Subcutaneous abdominal adipose tissue (tissue), 5 donors: ENCODE data around the gene JAK2.

Source experiments
- H3K27ac ChIP-seq: one replicate; pipeline ENCODE4 v1.7.0; 2013; ENCODE audit warnings: low read depth, mild to moderate bottlenecking, inconsistent platforms, low read length, moderate library complexity
- H3K27me3 ChIP-seq, 5 donors: one replicate each; pipeline ENCODE4 v1.7.0; 2013; ENCODE audit warnings: low read length in 5 of 5, inconsistent platforms in 1 of 5; ENCODE audit not compliant: control insufficient read depth in 5 of 5, insufficient read depth in 4 of 5
- H3K36me3 ChIP-seq, 5 donors: one replicate each; pipeline ENCODE4 v1.7.0; 2013; ENCODE audit warnings: low read length in 5 of 5; ENCODE audit not compliant: control insufficient read depth in 5 of 5, insufficient read depth in 5 of 5
- H3K4me1 ChIP-seq, 5 donors: one replicate each; pipeline ENCODE4 v1.7.0; 2013; ENCODE audit warnings: low read length in 5 of 5, mild to moderate bottlenecking in 3 of 5, moderate library complexity in 1 of 5; ENCODE audit not compliant: control insufficient read depth in 5 of 5, insufficient read depth in 5 of 5
- H3K4me3 ChIP-seq, 5 donors: one replicate each; pipeline ENCODE4 v1.7.0; 2013; ENCODE audit warnings: low read length in 5 of 5, low read depth in 1 of 5
- H3K9ac ChIP-seq, 5 donors: one replicate each; pipeline ENCODE4 v1.7.0; 2013; ENCODE audit warnings: low read length in 5 of 5, mild to moderate bottlenecking in 4 of 5, moderate library complexity in 3 of 5
- H3K9me3 ChIP-seq, 5 donors: one replicate each; pipeline ENCODE4 v1.7.0; 2013; ENCODE audit warnings: low read length in 5 of 5; ENCODE audit not compliant: control insufficient read depth in 5 of 5
- donor health status: healthy.
- donor health status: healthy.
- donor health status: healthy.
- donor health status: healthy.
- donor health status: healthy.

JAK2 gene

GRCh38 chr9:4955836-4956235 lies 29.2 kb upstream of the JAK2 start:
- Histone ChIP-seq H3K27ac (no peak overlapping the region), H3K9me3 (no peaks in the 10 kb centered on the region), H3K27me3 (no peaks in the 10 kb centered on the region), H3K36me3 (no peaks in the 10 kb centered on the region), H3K9ac (no peak overlapping the region), H3K4me3 (no peak overlapping the region), H3K4me1 (no peaks in the 10 kb centered on the region)

DNA sequence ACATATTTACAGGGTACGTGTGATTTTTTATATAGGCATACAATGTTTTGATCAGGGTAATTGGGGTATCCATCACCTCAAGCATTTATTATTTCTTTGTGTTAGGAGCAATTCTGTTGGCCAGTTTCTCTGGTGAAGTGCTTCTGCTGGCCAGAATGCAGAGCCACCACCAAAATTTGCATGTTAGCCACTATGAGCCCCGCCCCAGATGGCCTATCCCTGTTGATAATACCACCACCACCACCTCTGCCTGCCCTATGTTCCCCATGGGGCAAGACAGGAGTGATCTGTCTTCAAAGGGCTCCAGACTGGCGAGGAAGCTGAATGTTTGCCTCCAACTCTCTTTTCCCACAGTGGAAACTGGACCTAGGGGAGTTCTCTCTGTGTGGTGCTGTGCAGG lies 26.0 kb upstream of the JAK2 start:
- Histone ChIP-seq H3K9ac (no peak overlapping the region), H3K27me3 (no peaks in the 10 kb centered on the region), H3K4me1 (no peaks in the 10 kb centered on the region), H3K27ac (no peak overlapping the region), H3K4me3 (no peak overlapping the region), H3K36me3 (no peaks in the 10 kb centered on the region), H3K9me3 (peaks cover 0 to 2% (median 0%) of the 10 kb centered on the region in 5 donors)

- Histone ChIP-seq H3K4me1 (no peaks in the 10 kb centered on the region), H3K36me3 (no peaks in the 10 kb centered on the region), H3K4me3 (no peak overlapping the region), H3K27ac (no peak overlapping the region), H3K27me3 (no peaks in the 10 kb centered on the region), H3K9ac (no peak overlapping the region), H3K9me3 (peaks cover 0 to 2% (median 0%) of the 10 kb centered on the region in 5 donors)
These were observed 23.0 kb upstream of the JAK2 start for GRCh38 chr9:4962085-4962484.

GRCh38 chr9:4964540-4964939 lies 20.5 kb upstream of the JAK2 start:
- Histone ChIP-seq H3K36me3 (no peaks in the 10 kb centered on the region), H3K9ac (no peak overlapping the region), H3K27ac (no peak overlapping the region), H3K27me3 (no peaks in the 10 kb centered on the region), H3K4me3 (no peak overlapping the region), H3K4me1 (peaks cover 0 to 7% (median 3%) of the 10 kb centered on the region in 5 donors), H3K9me3 (peaks cover 0 to 2% (median 0%) of the 10 kb centered on the region in 5 donors)

GRCh38 chr9:4965174-4965821 lies 19.8 kb upstream of the JAK2 start:
- no peaks in the 10 kb centered on the region for H3K36me3 ChIP-seq
- H3K9me3 ChIP-seq: peaks cover 0 to 2% (median 0%) of the 10 kb centered on the region in 5 donors
- H3K27ac ChIP-seq: no peak overlapping the region
- no peak overlapping the region for H3K4me3 ChIP-seq
- peaks cover 0 to 7% (median 3%) of the 10 kb centered on the region in 5 donors for H3K4me1 ChIP-seq
- H3K9ac ChIP-seq: no peak overlapping the region
- H3K27me3 ChIP-seq: no peaks in the 10 kb centered on the region

DNA sequence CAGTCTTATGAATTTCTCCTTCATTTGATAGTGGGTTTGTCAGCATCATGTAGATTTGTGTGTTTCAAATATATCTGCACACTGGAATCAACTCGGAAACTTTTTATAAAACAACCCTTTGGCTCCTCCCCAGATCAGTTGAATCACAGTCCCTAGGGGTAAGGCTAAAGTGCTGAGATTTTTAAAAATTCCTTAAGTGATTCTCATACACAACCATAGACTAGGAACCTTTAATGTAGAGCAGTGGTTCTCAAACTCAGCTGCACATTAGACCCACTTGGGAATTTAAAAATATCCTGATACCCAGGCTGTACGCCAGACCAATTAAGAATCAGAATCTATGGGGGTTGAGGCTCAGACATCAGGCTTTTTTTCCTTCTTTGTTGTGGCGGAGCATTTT lies 17.5 kb upstream of the JAK2 start:
- H3K27me3 ChIP-seq: no peaks in the 10 kb centered on the region
- H3K4me3 ChIP-seq: no peak overlapping the region
- peaks cover 0 to 7% (median 3%) of the 10 kb centered on the region in 5 donors for H3K4me1 ChIP-seq
- no peaks in the 10 kb centered on the region for H3K36me3 ChIP-seq
- H3K9me3 ChIP-seq: peaks cover 0 to 2% (median 0%) of the 10 kb centered on the region in 5 donors
- no peak overlapping the region for H3K27ac ChIP-seq
- H3K9ac ChIP-seq: no peak overlapping the region

- Histone ChIP-seq H3K9me3 (no peaks in the 10 kb centered on the region), H3K36me3 (no peaks in the 10 kb centered on the region), H3K27me3 (no peaks in the 10 kb centered on the region), H3K9ac (no peak overlapping the region), H3K4me3 (no peak overlapping the region), H3K27ac (no peak overlapping the region), H3K4me1 (peaks cover 0 to 7% (median 3%) of the 10 kb centered on the region in 5 donors)
These were observed 15.9 kb upstream of the JAK2 start for GRCh38 chr9:4969130-4969529.

GRCh38 chr9:4970970-4971641 lies 14.0 kb upstream of the JAK2 start:
- Histone ChIP-seq H3K27ac (no peak overlapping the region), H3K36me3 (no peaks in the 10 kb centered on the region), H3K27me3 (no peaks in the 10 kb centered on the region), H3K4me3 (no peak overlapping the region), H3K9me3 (no peaks in the 10 kb centered on the region), H3K4me1 (peaks cover 0 to 7% (median 3%) of the 10 kb centered on the region in 5 donors), H3K9ac (no peak overlapping the region)

DNA sequence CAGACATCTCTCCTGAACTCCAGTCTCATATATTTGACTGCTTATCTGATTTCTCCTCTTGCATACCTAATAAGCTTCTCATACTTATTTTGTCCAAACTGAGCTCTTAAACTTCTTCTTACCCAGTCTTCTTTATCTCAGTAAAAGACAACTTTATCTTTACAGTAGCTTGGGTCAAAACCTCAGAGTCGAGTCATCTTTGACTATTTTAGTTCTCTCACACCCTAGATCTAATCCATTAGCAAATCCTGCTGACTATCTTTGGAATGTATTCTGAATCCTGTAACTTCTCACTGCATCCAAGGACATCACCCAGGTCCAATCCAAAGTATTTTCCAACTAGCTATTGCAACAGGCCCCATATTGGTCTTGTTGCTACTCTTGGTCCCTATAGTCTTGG lies 11.8 kb upstream of the JAK2 start:
- no peaks in the 10 kb centered on the region for H3K4me1 ChIP-seq
- no peak overlapping the region for H3K4me3 ChIP-seq
- H3K27ac ChIP-seq: no peak overlapping the region
- no peak overlapping the region for H3K9ac ChIP-seq
- H3K36me3 ChIP-seq: no peaks in the 10 kb centered on the region
- no peaks in the 10 kb centered on the region for H3K9me3 ChIP-seq
- H3K27me3 ChIP-seq: no peaks in the 10 kb centered on the region

GRCh38 chr9:4973902-4974301 lies 11.2 kb upstream of the JAK2 start:
- Histone ChIP-seq H3K9ac (no peak overlapping the region), H3K27me3 (no peaks in the 10 kb centered on the region), H3K36me3 (no peaks in the 10 kb centered on the region), H3K4me1 (no peaks in the 10 kb centered on the region), H3K9me3 (no peaks in the 10 kb centered on the region), H3K27ac (no peak overlapping the region), H3K4me3 (no peak overlapping the region)
